DMS 273 (cell line): ENCODE measurements around the gene CDC42EP5.
A peak's percentile ranks its signal among the peaks of the same experiment; 100 is the strongest.

Experiments
- DNase-seq: peaks from one replicate; lab custom pipeline; 2025; ENCODE audit not compliant: unreplicated experiment; lab: John Stamatoyannopoulos, UW

The CDC42EP5 gene

DNA sequence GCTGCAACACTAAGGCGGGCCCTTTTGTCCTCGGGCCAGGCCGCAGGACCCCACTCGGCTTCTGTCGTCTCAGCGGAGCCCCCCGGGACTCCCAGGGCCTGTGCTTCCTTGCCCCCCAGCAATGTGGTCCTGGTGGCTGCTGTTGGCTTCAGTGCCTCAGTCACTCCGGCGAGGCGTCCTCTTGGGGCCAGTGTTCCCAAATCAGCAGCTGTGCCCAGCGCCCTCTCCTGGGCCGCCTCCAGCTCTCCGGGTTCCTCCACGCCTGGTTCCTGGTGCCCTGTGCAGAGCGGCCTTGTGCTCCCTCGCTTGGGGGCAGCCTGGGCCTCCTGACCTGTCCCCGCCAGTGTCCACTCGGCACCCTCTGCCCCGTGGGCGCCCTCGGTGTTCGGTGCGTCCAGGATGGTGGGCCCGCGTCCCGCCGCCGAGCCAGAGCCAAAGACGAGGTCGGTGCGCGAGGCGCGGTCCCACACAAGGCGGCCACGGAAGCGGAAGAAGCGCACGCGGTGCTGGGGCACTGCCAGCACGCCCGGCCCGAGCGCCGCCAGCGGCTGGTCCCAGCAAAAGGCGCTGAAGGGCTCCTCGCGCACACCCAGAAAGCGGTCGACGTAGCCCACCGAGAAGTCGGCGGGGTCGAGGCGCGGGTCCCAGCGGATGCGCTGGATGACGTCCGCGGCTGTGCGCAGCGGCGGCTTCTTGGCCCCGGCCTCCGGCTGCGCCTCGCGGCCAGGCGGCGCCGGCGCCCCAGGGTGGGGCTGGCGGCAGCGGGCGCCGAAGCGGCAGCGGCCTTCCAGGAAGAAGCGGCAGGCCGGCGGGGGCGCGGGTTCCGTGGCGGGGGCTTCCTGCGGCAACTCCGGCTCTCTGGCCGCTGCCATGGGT, 10.2 kb downstream of the CDC42EP5 start:
- DNase-seq = peak; percentile 83

GRCh38 chr19:54462047-54462654, 10.9 kb downstream of the CDC42EP5 start:
- peak; percentile 45 for DNase-seq

DNA sequence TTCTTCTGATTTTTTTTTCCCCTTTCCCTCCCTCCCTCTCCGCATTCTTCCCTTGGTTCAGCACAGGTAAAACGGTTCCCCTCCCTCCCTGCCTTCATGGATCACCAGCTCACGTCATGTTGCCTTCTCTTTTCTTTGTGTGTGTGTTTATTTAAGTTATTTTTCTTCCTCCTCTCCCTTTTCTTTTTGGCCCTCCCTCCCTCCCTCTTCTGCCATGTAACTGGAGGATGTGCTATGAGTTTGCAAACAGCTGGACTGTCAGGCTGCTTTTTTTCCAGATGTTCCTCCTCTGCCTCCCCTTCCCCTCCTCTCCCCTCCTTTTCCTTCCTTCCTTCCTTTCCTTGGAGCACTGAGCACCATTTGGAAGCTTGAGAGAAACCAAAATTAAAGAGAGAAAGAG, 11.5 kb downstream of the CDC42EP5 start:
- DNase-seq = no peak

- no peak for DNase-seq
Measured at GRCh38 chr19:54461210-54461609, 11.9 kb downstream of the CDC42EP5 start.

GRCh38 chr19:54460230-54461005, 12.7 kb downstream of the CDC42EP5 start:
- no peak for DNase-seq

- DNase-seq = no peak
Measured at GRCh38 chr19:54459282-54460229, 13.5 kb downstream of the CDC42EP5 start.

GRCh38 chr19:54458648-54459281, 14.3 kb downstream of the CDC42EP5 start:
- no peak for DNase-seq

GRCh38 chr19:54457773-54458647, 15.1 kb downstream of the CDC42EP5 start:
- DNase-seq = no peak

DNA sequence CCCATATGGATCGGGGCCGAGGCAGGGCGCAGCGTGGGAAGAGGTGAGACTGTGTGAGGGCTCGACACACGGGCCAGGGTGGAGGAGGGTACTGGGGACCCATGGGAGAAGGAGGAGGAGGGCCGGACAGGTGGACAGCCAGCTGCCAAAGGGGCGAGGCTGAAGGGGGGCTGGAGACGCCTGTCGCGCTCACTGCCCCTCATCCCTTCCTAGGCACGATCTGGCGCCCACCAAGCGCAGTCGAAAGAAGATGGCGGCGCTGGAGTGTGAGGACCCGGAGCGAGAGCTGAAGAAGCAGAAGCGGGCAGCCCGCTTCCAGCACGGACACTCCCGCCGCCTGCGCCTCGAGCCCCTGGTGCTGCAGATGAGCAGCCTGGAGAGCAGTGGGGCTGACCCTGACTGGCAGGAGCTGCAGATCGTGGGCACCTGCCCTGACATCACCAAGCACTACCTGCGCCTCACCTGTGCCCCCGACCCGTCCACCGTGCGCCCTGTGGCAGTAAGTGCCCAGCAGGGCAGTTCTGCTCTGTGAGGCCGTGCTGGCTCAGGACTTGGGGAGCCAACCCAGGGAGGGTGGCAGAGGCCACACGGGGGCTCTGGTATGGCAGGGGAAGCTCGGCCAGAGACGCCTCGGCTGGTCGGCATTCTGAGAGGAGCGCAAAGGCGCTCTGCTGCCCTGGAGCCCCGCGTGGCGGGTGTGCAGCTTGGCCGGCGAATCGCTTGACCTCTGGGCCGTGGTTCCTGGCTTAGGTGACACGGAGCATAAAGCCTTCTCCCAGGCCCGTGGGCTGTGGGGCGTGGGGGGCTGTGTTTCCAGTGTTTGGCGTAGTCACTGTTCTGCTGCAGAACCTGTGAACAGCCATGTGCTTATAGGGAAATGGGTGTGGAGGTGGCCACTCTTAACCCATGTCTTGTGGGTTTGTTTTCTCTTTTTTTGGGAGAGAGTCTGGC, 16.4 kb downstream of the CDC42EP5 start:
- no peak for DNase-seq

- no peak for DNase-seq
Measured at GRCh38 chr19:54455786-54456422, 17.2 kb downstream of the CDC42EP5 start.

DNA sequence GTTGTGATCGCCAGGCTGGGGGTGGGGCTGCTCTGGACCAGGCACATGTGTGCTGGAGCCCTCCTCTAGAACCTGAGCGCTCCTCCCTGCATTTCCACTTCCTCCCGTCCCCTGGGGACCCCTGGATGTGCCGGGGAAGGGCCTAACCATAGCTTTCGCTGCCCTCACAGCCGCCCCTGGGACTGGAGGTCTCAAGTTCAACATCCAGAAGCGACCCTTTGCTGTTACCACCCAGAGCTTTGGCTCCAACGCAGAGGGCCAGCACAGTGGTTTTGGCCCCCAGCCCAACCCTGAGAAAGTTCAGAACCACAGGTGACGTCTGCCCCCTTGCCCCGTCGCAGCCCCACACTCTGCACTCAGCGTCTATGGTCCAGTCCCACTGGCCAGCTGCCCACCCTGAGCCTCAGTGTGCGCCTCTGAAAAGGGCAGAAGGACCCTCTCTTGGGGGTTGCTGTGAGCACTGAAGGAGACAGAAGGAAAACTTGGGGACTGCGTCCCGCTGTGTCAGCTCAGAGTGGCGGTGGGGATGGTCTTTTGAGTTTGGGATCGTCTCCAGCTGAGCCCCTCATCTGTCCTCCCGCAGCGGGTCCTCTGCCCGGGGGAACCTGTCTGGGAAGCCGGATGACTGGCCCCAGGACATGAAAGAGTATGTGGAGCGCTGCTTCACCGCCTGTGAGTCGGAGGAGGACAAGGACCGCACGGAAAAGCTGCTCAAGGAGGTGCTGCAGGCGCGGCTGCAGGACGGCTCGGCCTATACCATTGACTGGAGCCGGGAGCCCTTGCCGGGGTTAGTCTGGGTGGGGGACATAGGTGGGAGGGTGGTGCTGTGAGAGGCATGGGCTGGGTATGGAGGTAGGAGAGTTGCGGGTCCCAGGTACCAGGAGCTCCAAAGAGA, 18.1 kb downstream of the CDC42EP5 start:
- DNase-seq = no peak

DNA sequence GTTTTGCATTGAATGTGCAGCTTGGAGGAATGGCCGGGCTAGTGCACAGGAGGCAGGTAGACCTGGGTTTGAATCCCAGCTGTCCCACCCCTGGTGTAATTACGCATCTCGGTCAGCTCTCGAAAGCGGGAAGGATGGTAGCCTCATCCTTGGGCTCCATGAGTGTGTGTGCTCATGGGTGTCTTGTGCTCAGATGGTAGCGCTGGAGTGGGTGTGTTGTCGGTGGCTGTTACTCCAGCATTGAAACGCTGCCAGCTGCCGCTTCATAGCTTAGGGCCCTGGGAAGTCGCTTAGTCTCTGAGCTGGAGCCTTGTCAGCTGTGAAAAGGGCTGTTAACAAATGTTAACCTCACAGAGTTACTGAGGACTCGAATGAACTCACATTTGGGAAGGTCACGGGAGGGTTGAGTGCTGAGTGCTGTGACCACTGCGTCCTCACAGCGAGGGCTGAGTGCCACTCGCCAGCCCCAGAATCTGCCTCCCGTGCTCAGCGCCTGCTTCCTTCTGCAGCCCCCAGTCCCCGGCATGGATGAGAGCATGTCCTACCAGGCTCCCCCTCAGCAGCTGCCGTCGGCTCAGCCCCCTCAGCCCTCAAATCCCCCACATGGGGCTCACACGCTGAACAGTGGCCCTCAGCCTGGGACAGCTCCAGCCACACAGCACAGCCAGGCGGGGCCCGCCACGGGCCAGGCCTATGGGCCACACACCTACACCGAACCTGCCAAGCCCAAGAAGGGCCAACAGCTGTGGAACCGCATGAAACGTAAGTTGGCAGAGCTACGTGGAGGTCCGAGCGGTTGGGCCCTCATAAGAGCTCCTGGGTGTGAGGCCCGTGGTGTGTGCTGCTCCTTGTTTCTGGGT, 18.9 kb downstream of the CDC42EP5 start:
- no peak for DNase-seq

- DNase-seq = no peak
Measured at GRCh38 chr19:54452626-54453025, 20.5 kb downstream of the CDC42EP5 start.

DNA sequence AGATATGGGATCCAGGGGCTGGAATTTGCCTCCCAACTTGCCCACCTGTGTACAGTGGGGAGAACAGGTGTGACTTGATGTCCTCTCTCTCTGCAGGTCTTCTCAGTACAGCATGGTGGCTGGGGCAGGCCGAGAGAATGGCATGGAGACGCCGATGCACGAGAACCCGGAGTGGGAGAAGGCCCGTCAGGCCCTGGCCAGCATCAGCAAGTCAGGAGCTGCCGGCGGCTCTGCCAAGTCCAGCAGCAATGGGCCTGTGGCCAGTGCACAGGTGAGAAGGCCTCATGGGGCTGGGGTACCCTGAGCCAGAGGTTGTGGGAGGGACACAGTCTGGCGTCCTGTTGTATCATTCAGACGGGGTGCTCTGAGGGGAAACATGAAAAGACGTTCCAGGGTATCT, 21.1 kb downstream of the CDC42EP5 start:
- no peak for DNase-seq

DNA sequence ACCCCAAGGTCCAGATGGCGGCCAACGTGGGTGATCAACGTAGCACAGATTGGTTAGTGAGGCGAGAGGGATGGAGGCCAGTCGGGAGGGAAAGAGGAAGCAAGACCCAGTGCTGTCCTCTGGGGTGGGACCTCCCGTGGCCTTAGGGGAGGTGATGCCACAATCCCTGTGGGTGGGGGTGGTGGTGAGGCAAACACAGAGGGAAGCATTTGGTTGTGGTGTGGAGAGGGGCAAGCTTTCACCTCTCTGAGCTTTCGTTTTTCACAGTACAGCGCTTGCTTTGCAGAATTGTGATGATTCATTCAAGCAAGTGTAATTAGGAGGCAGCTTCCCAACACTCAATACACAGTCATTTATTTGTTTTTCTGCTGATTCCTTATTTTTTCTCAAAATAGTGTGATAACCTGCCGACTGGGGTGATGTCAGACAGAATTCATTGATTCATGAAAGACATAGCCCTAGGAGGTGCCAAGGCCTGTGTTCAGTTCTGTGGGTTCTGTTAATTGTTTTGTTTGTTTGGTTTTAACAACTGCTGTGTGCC, 21.7 kb downstream of the CDC42EP5 start:
- DNase-seq = no peak
